HepG2 (cell line): ENCODE results near the gene FETUB. TPM values are rescaled to one million over a fixed set of nuclear protein-coding genes. Genes with fewer than 3 reads are reported as not detected.

Source experiments
- ARNT2 ChIP-seq: sonication (generic); formaldehyde crosslinking; IDR thresholded peaks from 2 replicates; pipeline ENCODE4 v1.8.0; 2022; ENCODE audit warnings: mild to moderate bottlenecking, low read depth, missing genetic modification reagents, moderate library complexity
- CAMTA2 ChIP-seq: sonication (generic); formaldehyde crosslinking; IDR thresholded peaks from 2 replicates; pipeline ENCODE4 v1.4.0; 2020; ENCODE audit warnings: mild to moderate bottlenecking, missing genetic modification reagents, borderline replicate concordance
- KLF6 ChIP-seq: IDR thresholded peaks from 2 replicates; pipeline ENCODE4 v1.8.0; 2016; ENCODE audit warnings: missing biosample characterization, missing genetic modification reagents
- REL ChIP-seq: sonication (generic); formaldehyde crosslinking; conservative IDR thresholded peaks from 2 replicates; pipeline ENCODE4 v1.8.0; 2022; ENCODE audit warnings: mild to moderate bottlenecking, missing genetic modification reagents, moderate library complexity
- REXO4 ChIP-seq: sonication (generic); formaldehyde crosslinking; IDR thresholded peaks from 2 replicates; pipeline ENCODE4 v1.8.0; 2022; ENCODE audit warnings: missing genetic modification reagents, mild to moderate bottlenecking, borderline replicate concordance
- RORA ChIP-seq: sonication (generic); formaldehyde crosslinking; IDR thresholded peaks from 2 replicates; pipeline ENCODE4 v1.5.0; 2020; ENCODE audit warnings: mild to moderate bottlenecking, missing genetic modification reagents, moderate library complexity
- TAF15 ChIP-seq: fragments of 200-400 bp; formaldehyde crosslinking; IDR thresholded peaks from one replicate; pipeline ENCODE4 v1.6.1; 2018; ENCODE audit warnings: mild to moderate bottlenecking, low read depth, low read length; ENCODE audit not compliant: poor library complexity, severe bottlenecking
- ZNF441 ChIP-seq: sonication (generic); formaldehyde crosslinking; IDR thresholded peaks from 2 replicates; pipeline ENCODE4 v1.7.0; 2021; ENCODE audit warnings: missing genetic modification reagents, borderline replicate concordance
- ZNF550 ChIP-seq: sonication (generic); formaldehyde crosslinking; IDR thresholded peaks from 2 replicates; pipeline ENCODE4 v1.4.0; 2020; ENCODE audit warnings: mild to moderate bottlenecking, missing genetic modification reagents, borderline replicate concordance
- polyA plus RNA-seq, 8 experiments: library from polyadenylated mRNA; depleted of rRNA in 3 of 8; stranded (reverse) in 7 of 8; unstranded in 1 of 8; fragments of >200 nt; fragmentation: Illumina TruSeq in 4 of 8; extraction: Trizol in 4 of 8; gene quantifications; 2 replicates each; pipeline versions ENCODE4 v1.2.1 to v1.2.3, GENCODE V29; 2011 to 2016; ENCODE audit warnings: low read depth in 4 of 8, missing spikeins in 1 of 8, mixed read lengths in 1 of 8; ENCODE audit not compliant: insufficient read depth in 1 of 8
- total RNA-seq, 5 experiments: library from RNA; depleted of rRNA; stranded (reverse); fragments of >200 nt; fragmentation: Illumina TruSeq; extraction: Trizol; gene quantifications; 2 replicates each; pipeline ENCODE4 v1.2.3, GENCODE V29; 2016; ENCODE audit warnings: low read depth in 1 of 5
- TF ChIP-seq, protein P1 (sequence below): sonication (generic); formaldehyde crosslinking; conservative IDR thresholded peaks from 2 replicates; pipeline ENCODE4 v1.8.0; 2022; ENCODE audit warnings: missing genetic modification reagents
- TF ChIP-seq, protein P2 (sequence below): sonication (generic); formaldehyde crosslinking; IDR thresholded peaks from 2 replicates; pipeline ENCODE4 v1.4.0; 2020; ENCODE audit warnings: missing genetic modification reagents, borderline replicate concordance
- TF ChIP-seq, protein P3 (sequence below): sonication (generic); formaldehyde crosslinking; IDR thresholded peaks from 2 replicates; pipeline ENCODE4 v1.8.1; 2023; ENCODE audit warnings: missing genetic modification reagents, mild to moderate bottlenecking, borderline replicate concordance
- TF ChIP-seq, protein P4 (sequence below), 2 experiments: sonication (generic) in 1 of 2; formaldehyde crosslinking in 1 of 2; IDR thresholded peaks; 2 replicates each; pipeline versions ENCODE4 v1.4.0 to v1.6.1; 2016 to 2020; ENCODE audit warnings: borderline replicate concordance in 1 of 2, low read depth in 1 of 2, mild to moderate bottlenecking in 1 of 2, missing genetic modification reagents in 1 of 2
- TF ChIP-seq, protein P5 (sequence below): sonication (generic); formaldehyde crosslinking; IDR thresholded peaks from 2 replicates; pipeline ENCODE4 v1.9.0; 2021; ENCODE audit warnings: missing genetic modification reagents, mild to moderate bottlenecking, borderline replicate concordance

Gene FETUB
- total and polyA plus RNA-seq, 2 of the 13 experiments (the other 11 are each of a cell fraction or from before 2014, with no cell fraction given), result 2.1 to 4.4 TPM

DNA sequence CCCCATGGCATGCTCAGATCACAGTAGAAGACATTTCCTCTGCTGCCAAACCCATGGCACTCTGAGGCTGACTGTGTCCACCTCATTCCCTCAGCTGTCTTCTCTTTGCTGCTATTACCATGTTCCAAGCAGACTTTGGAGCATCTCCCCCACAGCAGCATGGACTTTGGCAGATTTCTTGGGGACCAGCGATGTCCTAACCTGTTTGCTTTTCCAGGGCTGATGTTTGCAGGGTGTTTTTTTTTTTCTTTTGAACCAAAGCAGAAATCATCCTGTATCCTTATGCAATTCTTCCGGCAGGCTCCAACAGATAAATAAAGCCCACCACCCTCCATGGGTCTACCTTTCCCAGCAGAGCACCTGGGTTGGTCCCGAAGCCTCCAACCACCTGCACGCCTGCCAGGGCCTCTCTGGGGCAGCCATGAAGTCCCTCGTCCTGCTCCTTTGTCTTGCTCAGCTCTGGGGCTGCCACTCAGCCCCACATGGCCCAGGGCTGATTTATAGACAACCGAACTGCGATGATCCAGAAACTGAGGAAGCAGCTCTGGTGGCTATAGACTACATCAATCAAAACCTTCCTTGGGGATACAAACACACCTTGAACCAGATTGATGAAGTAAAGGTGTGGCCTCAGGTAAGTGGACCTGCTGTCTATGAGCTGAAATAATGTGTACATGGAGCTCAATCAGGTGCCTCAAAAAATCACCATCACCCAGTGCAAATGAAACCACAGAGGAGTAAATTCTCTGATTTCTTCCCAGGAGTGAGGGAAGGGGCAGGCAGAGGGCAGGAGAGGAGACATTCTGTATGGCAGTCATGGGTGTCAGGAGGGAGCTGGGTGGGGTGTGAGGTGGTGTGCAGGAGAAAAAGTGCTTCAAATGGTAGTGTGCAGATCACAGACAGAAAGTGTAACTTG, 27.2 kb upstream of the FETUB start, which contains the start of gene AHSG (continued):
- TF ChIP-seq, protein P1, sequence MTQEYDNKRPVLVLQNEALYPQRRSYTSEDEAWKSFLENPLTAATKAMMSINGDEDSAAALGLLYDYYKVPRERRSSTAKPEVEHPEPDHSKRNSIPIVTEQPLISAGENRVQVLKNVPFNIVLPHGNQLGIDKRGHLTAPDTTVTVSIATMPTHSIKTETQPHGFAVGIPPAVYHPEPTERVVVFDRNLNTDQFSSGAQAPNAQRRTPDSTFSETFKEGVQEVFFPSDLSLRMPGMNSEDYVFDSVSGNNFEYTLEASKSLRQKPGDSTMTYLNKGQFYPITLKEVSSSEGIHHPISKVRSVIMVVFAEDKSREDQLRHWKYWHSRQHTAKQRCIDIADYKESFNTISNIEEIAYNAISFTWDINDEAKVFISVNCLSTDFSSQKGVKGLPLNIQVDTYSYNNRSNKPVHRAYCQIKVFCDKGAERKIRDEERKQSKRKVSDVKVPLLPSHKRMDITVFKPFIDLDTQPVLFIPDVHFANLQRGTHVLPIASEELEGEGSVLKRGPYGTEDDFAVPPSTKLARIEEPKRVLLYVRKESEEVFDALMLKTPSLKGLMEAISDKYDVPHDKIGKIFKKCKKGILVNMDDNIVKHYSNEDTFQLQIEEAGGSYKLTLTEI (CRISPR knock-in tag), result no peak
- TF ChIP-seq REXO4 (CRISPR knock-in tag), result no peak
- TF ChIP-seq, protein P2, sequence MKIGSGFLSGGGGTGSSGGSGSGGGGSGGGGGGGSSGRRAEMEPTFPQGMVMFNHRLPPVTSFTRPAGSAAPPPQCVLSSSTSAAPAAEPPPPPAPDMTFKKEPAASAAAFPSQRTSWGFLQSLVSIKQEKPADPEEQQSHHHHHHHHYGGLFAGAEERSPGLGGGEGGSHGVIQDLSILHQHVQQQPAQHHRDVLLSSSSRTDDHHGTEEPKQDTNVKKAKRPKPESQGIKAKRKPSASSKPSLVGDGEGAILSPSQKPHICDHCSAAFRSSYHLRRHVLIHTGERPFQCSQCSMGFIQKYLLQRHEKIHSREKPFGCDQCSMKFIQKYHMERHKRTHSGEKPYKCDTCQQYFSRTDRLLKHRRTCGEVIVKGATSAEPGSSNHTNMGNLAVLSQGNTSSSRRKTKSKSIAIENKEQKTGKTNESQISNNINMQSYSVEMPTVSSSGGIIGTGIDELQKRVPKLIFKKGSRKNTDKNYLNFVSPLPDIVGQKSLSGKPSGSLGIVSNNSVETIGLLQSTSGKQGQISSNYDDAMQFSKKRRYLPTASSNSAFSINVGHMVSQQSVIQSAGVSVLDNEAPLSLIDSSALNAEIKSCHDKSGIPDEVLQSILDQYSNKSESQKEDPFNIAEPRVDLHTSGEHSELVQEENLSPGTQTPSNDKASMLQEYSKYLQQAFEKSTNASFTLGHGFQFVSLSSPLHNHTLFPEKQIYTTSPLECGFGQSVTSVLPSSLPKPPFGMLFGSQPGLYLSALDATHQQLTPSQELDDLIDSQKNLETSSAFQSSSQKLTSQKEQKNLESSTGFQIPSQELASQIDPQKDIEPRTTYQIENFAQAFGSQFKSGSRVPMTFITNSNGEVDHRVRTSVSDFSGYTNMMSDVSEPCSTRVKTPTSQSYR, result peak; percentile 94; the same call in 1 of the 2 replicates
- TF ChIP-seq KLF6 (CRISPR knock-in tag), result peak; percentile 65
- TF ChIP-seq, protein P3, sequence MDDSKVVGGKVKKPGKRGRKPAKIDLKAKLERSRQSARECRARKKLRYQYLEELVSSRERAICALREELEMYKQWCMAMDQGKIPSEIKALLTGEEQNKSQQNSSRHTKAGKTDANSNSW, result no peak
- TF ChIP-seq REL, result 0 out of 2 replicates have a peak, but pooled peaks have one; percentile 42
- 0 out of 2 replicates have a peak, but pooled peaks have one; percentile 57 for TF ChIP-seq CAMTA2 (CRISPR knock-in tag)
- no peak for TF ChIP-seq ZNF550 (CRISPR knock-in tag)
- TF ChIP-seq ARNT2 (CRISPR knock-in tag), result peak; percentile 48
- TF ChIP-seq TAF15, result no peak
- TF ChIP-seq, protein P4, sequence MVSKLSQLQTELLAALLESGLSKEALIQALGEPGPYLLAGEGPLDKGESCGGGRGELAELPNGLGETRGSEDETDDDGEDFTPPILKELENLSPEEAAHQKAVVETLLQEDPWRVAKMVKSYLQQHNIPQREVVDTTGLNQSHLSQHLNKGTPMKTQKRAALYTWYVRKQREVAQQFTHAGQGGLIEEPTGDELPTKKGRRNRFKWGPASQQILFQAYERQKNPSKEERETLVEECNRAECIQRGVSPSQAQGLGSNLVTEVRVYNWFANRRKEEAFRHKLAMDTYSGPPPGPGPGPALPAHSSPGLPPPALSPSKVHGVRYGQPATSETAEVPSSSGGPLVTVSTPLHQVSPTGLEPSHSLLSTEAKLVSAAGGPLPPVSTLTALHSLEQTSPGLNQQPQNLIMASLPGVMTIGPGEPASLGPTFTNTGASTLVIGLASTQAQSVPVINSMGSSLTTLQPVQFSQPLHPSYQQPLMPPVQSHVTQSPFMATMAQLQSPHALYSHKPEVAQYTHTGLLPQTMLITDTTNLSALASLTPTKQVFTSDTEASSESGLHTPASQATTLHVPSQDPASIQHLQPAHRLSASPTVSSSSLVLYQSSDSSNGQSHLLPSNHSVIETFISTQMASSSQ (IDR thresholded peaks at IDR 0.05; ENCODE audit: low read depth), result peak; percentile 91
- TF ChIP-seq, protein P4 (CRISPR knock-in tag; IDR thresholded peaks at IDR 0.05; ENCODE audit: borderline replicate concordance), result peak; percentile 96
- TF ChIP-seq, protein P5, sequence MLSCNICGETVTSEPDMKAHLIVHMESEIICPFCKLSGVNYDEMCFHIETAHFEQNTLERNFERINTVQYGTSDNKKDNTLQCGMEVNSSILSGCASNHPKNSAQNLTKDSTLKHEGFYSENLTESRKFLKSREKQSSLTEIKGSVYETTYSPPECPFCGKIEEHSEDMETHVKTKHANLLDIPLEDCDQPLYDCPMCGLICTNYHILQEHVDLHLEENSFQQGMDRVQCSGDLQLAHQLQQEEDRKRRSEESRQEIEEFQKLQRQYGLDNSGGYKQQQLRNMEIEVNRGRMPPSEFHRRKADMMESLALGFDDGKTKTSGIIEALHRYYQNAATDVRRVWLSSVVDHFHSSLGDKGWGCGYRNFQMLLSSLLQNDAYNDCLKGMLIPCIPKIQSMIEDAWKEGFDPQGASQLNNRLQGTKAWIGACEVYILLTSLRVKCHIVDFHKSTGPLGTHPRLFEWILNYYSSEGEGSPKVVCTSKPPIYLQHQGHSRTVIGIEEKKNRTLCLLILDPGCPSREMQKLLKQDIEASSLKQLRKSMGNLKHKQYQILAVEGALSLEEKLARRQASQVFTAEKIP, result no peak
- peak; percentile 70; the same call in 1 of the 2 replicates for TF ChIP-seq RORA (CRISPR knock-in tag)
- peak; percentile 72; the same call in 1 of the 2 replicates for TF ChIP-seq ZNF441 (CRISPR knock-in tag)
